DND-41 (cell line): Measurements from ENCODE around the gene NOL9.

Experiments
- ATAC-seq: fragments of 200-7000 bp; cut with Tn5 transposase; 3 replicates; pipeline ENCODE4 v1.9.1; 2021; ENCODE audit warnings: low read depth; ENCODE audit not compliant: insufficient read depth
- DNase-seq: peaks from one replicate; pipeline ENCODE4 v3.0.0-alpha.2; 2020
- H2AFZ ChIP-seq: 2 replicates; pipeline ENCODE4 v1.6.0; 2012; ENCODE audit warnings: low read depth, low read length
- H3K27ac ChIP-seq: 2 replicates; pipeline ENCODE4 v1.5.1; 2012; ENCODE audit warnings: low read length, inconsistent platforms
- H3K27me3 ChIP-seq: fragments of 200-600 bp; sonication (generic); 2 replicates; pipeline ENCODE4 v1.6.0; 2012; ENCODE audit warnings: low read length, mild to moderate bottlenecking, inconsistent platforms; ENCODE audit not compliant: insufficient read depth, poor library complexity
- H3K36me3 ChIP-seq: 2 replicates; pipeline ENCODE4 v1.5.1; 2012; ENCODE audit warnings: low read length, inconsistent platforms; ENCODE audit not compliant: insufficient read depth
- H3K4me1 ChIP-seq: 2 replicates; pipeline ENCODE4 v1.5.1; 2012; ENCODE audit warnings: mild to moderate bottlenecking, low read length; ENCODE audit not compliant: insufficient read depth
- H3K4me2 ChIP-seq: 2 replicates; pipeline ENCODE4 v1.6.0; 2012; ENCODE audit warnings: mild to moderate bottlenecking, moderate library complexity, low read length, inconsistent platforms; ENCODE audit not compliant: insufficient read depth
- H3K4me3 ChIP-seq, 2 experiments: fragments of 200-600 bp in 1 of 2; shearing (Covaris generic) in 1 of 2; 2 replicates each; pipeline ENCODE4 v1.5.1; 2012 to 2016; ENCODE audit warnings: inconsistent platforms in 2 of 2, low read length in 2 of 2, mild to moderate bottlenecking in 2 of 2, low read depth in 1 of 2, moderate library complexity in 1 of 2
- H3K79me2 ChIP-seq: 2 replicates; pipeline ENCODE4 v1.6.0; 2012; ENCODE audit warnings: low read length, inconsistent platforms; ENCODE audit not compliant: insufficient read depth
- H3K9ac ChIP-seq: 2 replicates; pipeline ENCODE4 v1.6.0; 2012; ENCODE audit warnings: low read depth, mild to moderate bottlenecking, inconsistent platforms, low read length, moderate library complexity
- H3K9me3 ChIP-seq: 2 replicates; pipeline ENCODE4 v1.5.1; 2012; ENCODE audit warnings: low read length, moderate library complexity, mild to moderate bottlenecking, inconsistent platforms; ENCODE audit not compliant: insufficient read depth, severe bottlenecking
- H4K20me1 ChIP-seq: 2 replicates; pipeline ENCODE4 v1.6.0; 2012; ENCODE audit warnings: low read length; ENCODE audit not compliant: insufficient read depth
- CTCF ChIP-seq: IDR thresholded peaks from 2 replicates; pipeline ENCODE4 v1.5.1; 2012; ENCODE audit warnings: borderline replicate concordance, low read length, moderate library complexity, mild to moderate bottlenecking; ENCODE audit not compliant: poor library complexity, severe bottlenecking; ENCODE audit errors: extremely low read depth
- EZH2 ChIP-seq: IDR thresholded peaks from 3 replicates; pipeline ENCODE4 v1.6.1; 2012; ENCODE audit warnings: borderline replicate concordance, low read depth, mild to moderate bottlenecking, moderate library complexity, low read length, inconsistent platforms; ENCODE audit not compliant: severe bottlenecking

NOL9 gene

GRCh38 chr1:6497867-6498575 is 56.3 kb downstream of the NOL9 start:
- no peaks in the 10 kb centered on the region for H3K9me3 ChIP-seq
- H3K4me3 ChIP-seq: peak overlapping the region; percentile 32 to 72; a peak in 3 of 4 replicates
- H4K20me1 ChIP-seq: 0 out of 2 replicates have a peak, but pooled peaks cover 2% of the 10 kb centered on the region
- DNase-seq (no peak), ATAC-seq (no peak)
- no peaks in the 10 kb centered on the region for H3K79me2 ChIP-seq
- H3K36me3 ChIP-seq: no peaks in the 10 kb centered on the region
- H3K4me1 ChIP-seq: peaks cover 22% of the 10 kb centered on the region
- no peak overlapping the region for H3K27ac ChIP-seq
- peaks cover 11% of the 10 kb centered on the region for H3K27me3 ChIP-seq
- H2AFZ ChIP-seq: peak overlapping the region; percentile 68
- TF ChIP-seq EZH2 (no peak), CTCF (no peak)
- H3K9ac ChIP-seq: peak overlapping the region; percentile 54
- H3K4me2 ChIP-seq: peak overlapping the region; percentile 100

- TF ChIP-seq EZH2 (peak; percentile 51), CTCF (no peak)
- no peaks in the 10 kb centered on the region for H3K9me3 ChIP-seq
- DNase-seq: peak; percentile 60
- H4K20me1 ChIP-seq: 0 out of 2 replicates have a peak, but pooled peaks cover 2% of the 10 kb centered on the region
- H3K4me3 ChIP-seq: peak overlapping the region; percentile 32 to 72; a peak in 3 of 4 replicates
- ATAC-seq: peak; percentile 74
- no peaks in the 10 kb centered on the region for H3K36me3 ChIP-seq
- peaks cover 23% of the 10 kb centered on the region for H3K4me1 ChIP-seq
- H3K9ac ChIP-seq: peak overlapping the region; percentile 54
- H3K79me2 ChIP-seq: no peaks in the 10 kb centered on the region
- peaks cover 11% of the 10 kb centered on the region for H3K27me3 ChIP-seq
- no peak overlapping the region for H3K27ac ChIP-seq
- peak overlapping the region; percentile 68 for H2AFZ ChIP-seq
- peak overlapping the region; percentile 100 for H3K4me2 ChIP-seq
These were observed 57.0 kb downstream of the NOL9 start for GRCh38 chr1:6497215-6497866.

GRCh38 chr1:6496890-6497214 is 57.5 kb downstream of the NOL9 start:
- ATAC-seq (no peak), DNase-seq (no peak)
- Histone ChIP-seq H3K27me3 (peaks cover 11% of the 10 kb centered on the region), H4K20me1 (0 out of 2 replicates have a peak, but pooled peaks cover 2% of the 10 kb centered on the region), H3K36me3 (no peaks in the 10 kb centered on the region), H3K4me2 (peak overlapping the region; percentile 100), H3K9me3 (no peaks in the 10 kb centered on the region), H3K27ac (no peak overlapping the region), H3K9ac (peak overlapping the region; percentile 27; the same call in 1 of the 2 replicates), H3K4me3 (peak overlapping the region in 1 of 2 experiments; percentile 29; a peak in 2 of 4 replicates), H3K4me1 (peaks cover 28% of the 10 kb centered on the region), H2AFZ (no peak overlapping the region), H3K79me2 (no peaks in the 10 kb centered on the region)
- TF ChIP-seq CTCF (no peak), EZH2 (no peak)
